Measurements from ENCODE around the gene SRSF2.

Gene SRSF2

DNA sequence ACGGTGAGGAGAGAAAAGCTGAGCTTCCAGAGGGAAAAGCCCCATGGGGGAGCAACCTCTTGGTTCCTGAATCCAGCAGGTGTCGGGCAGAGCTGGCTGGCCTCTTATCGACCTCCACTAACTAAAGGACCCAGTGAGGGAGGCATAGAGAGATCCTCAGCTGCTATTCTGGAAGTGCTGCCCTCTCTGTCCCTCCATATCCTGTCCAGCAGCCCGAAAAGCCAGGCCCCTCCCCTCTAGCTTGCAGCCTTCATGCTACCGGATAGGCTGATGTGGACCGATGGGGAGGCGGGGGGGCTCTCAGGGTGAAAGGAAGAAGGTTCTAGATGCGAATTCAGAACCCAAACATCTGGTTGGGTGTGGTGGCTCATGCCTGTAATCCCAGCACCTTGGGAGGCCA, 51.3 kb downstream of the SRSF2 start:
- H3K4me3 ChIP-seq (ENCODE audit: low read depth, low read length): no peak overlapping the region
- TF ChIP-seq, protein P1, sequence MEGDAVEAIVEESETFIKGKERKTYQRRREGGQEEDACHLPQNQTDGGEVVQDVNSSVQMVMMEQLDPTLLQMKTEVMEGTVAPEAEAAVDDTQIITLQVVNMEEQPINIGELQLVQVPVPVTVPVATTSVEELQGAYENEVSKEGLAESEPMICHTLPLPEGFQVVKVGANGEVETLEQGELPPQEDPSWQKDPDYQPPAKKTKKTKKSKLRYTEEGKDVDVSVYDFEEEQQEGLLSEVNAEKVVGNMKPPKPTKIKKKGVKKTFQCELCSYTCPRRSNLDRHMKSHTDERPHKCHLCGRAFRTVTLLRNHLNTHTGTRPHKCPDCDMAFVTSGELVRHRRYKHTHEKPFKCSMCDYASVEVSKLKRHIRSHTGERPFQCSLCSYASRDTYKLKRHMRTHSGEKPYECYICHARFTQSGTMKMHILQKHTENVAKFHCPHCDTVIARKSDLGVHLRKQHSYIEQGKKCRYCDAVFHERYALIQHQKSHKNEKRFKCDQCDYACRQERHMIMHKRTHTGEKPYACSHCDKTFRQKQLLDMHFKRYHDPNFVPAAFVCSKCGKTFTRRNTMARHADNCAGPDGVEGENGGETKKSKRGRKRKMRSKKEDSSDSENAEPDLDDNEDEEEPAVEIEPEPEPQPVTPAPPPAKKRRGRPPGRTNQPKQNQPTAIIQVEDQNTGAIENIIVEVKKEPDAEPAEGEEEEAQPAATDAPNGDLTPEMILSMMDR (IDR thresholded peaks at IDR 0.05; ENCODE audit: low read depth, low read length): no peak

DNA sequence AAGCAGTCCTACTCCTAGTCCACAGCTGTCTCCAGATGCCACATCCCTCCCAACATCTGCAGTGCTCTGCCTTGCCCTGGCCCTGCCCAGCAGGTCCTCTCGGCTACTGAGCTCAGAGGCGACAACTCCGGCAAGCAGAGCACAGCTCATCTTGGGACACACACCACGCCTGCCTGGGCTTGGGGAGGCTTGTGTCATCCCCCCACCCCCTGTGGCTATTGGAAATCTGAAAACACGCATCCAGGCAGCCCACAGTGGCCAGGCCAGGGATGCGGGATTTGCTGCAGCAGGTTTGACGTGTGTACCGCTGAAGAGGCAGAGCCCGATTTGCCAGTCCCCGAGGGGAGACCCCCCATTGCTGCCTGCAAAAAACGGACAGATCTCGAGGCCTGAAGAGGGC, 51.8 kb downstream of the SRSF2 start:
- TF ChIP-seq, protein P1 (IDR thresholded peaks at IDR 0.05; ENCODE audit: low read depth, low read length): no peak
- H3K4me3 ChIP-seq (ENCODE audit: low read depth, low read length): no peak overlapping the region

DNA sequence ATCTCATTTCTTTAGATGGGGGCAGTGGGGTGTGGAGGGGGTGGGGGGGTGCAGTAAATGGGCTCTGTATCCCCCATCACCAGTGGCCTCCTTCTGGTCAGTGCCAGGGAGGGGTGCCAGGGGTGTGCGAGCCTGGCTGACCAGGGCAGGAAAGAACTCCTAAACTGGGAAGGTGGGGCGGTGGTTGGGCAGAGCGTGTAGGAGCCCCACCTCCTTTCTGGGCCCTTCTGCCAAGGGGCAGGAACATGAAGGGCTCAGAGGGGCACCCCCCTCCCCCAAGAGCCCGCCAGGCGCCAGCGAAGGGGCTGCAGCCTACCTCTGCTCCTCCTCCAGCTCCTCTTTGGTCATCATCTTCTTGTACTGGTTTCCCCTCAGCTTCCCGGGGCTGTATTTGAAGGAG, 52.4 kb downstream of the SRSF2 start:
- TF ChIP-seq, protein P1 (IDR thresholded peaks at IDR 0.05; ENCODE audit: low read depth, low read length): no peak
- no peak overlapping the region for H3K4me3 ChIP-seq (ENCODE audit: low read depth, low read length)
